GM23338 (cell line): ENCODE measurements around the gene GBX1. TPM values are rescaled to one million over a fixed set of nuclear protein-coding genes. Genes with fewer than 3 reads are reported as not detected.

Experiments
- ATAC-seq: fragments of 200-7000 bp; cut with Tn5 transposase; 3 replicates; pipeline ENCODE4 v1.9.1; 2020
- DNase-seq: peaks from one replicate; pipeline ENCODE4 v3.0.0-alpha.2; 2015; ENCODE audit warnings: low spot score
- H2AFZ ChIP-seq: fragments of 200-600 bp; sonication (generic); 2 replicates; pipeline ENCODE4 v1.8.0; 2016; ENCODE audit warnings: antibody characterized with exemption, mild to moderate bottlenecking, moderate library complexity
- H3F3A ChIP-seq: fragments of 200-600 bp; sonication (generic); replicated peaks from 2 replicates; pipeline ENCODE4 v1.8.0; 2017; ENCODE audit warnings: antibody characterized with exemption, mixed run types, low read depth
- H3K27ac ChIP-seq: fragments of 200-600 bp; sonication (generic); 2 replicates; pipeline ENCODE4 v1.6.1; 2016; ENCODE audit warnings: low read depth
- H3K27me3 ChIP-seq: fragments of 200-600 bp; sonication (generic); 2 replicates; pipeline ENCODE4 v1.8.0; 2016; ENCODE audit warnings: mild to moderate bottlenecking, mixed run types, moderate library complexity; ENCODE audit not compliant: insufficient read depth
- H3K36me3 ChIP-seq: fragments of 200-600 bp; sonication (generic); 2 replicates; pipeline ENCODE4 v1.8.0; 2016; ENCODE audit warnings: mild to moderate bottlenecking; ENCODE audit not compliant: insufficient read depth
- H3K4me1 ChIP-seq: fragments of 200-600 bp; sonication (generic); 2 replicates; pipeline ENCODE4 v1.8.0; 2016; ENCODE audit warnings: mild to moderate bottlenecking, moderate library complexity; ENCODE audit not compliant: insufficient read depth
- H3K4me2 ChIP-seq: fragments of 200-600 bp; sonication (generic); 2 replicates; pipeline ENCODE4 v1.7.1; 2017; ENCODE audit warnings: mixed run types
- H3K4me3 ChIP-seq: fragments of 200-600 bp; sonication (generic); 2 replicates; pipeline ENCODE4 v1.6.1; 2016; ENCODE audit warnings: mixed run types
- H3K79me2 ChIP-seq: fragments of 200-600 bp; sonication (generic); replicated peaks from 2 replicates; pipeline ENCODE4 v1.8.0; 2017; ENCODE audit warnings: mild to moderate bottlenecking; ENCODE audit not compliant: insufficient read depth
- H3K9me2 ChIP-seq: fragments of 200-600 bp; sonication (generic); 2 replicates; pipeline ENCODE4 v1.8.0; 2017; ENCODE audit not compliant: insufficient read depth
- H4K20me1 ChIP-seq: fragments of 200-600 bp; sonication (generic); replicated peaks from 2 replicates; pipeline ENCODE4 v1.8.0; 2017; ENCODE audit warnings: mild to moderate bottlenecking; ENCODE audit not compliant: insufficient read depth
- H3K27ac Mint-ChIP-seq: 2 replicates; pipeline ENCODE4 v1.8.0; 2020; ENCODE audit warnings: inconsistent platforms, mild to moderate bottlenecking, moderate library complexity, mixed read lengths
- H3K27me3 Mint-ChIP-seq: 3 replicates; pipeline ENCODE4 v1.8.0; 2022; ENCODE audit warnings: low read depth, mild to moderate bottlenecking, moderate library complexity, mixed read lengths, inconsistent platforms; ENCODE audit not compliant: insufficient read depth, poor library complexity
- H3K36me3 Mint-ChIP-seq: 3 replicates; pipeline ENCODE4 v1.8.0; 2021; ENCODE audit warnings: low read depth, mild to moderate bottlenecking, inconsistent platforms, moderate library complexity, mixed read lengths
- H3K4me1 Mint-ChIP-seq: 3 replicates; pipeline ENCODE4 v1.8.0; 2020; ENCODE audit warnings: mild to moderate bottlenecking, inconsistent platforms, mixed read lengths
- H3K4me3 Mint-ChIP-seq: 3 replicates; pipeline ENCODE4 v1.8.0; 2021; ENCODE audit warnings: moderate library complexity, mild to moderate bottlenecking, inconsistent platforms, mixed read lengths
- H3K9me3 Mint-ChIP-seq: 3 replicates; pipeline ENCODE4 v1.8.0; 2020; ENCODE audit warnings: moderate library complexity, mild to moderate bottlenecking, inconsistent platforms, mixed read lengths
- CREB1 ChIP-seq: fragments of 250-450 bp; sonication (Bioruptor Pico); IDR thresholded peaks from 2 replicates; pipeline ENCODE4 v1.5.0; 2020; ENCODE audit warnings: low read depth, mild to moderate bottlenecking, moderate library complexity
- CTCF ChIP-seq, 2 experiments: fragments of 200-600 bp in 1 of 2; sonication (generic) in 1 of 2; conservative IDR thresholded peaks; 2 replicates each; pipeline versions ENCODE4 v1.5.1 to v1.6.1; 2016 to 2017; ENCODE audit warnings: antibody characterized with exemption in 2 of 2, low read depth in 2 of 2, mild to moderate bottlenecking in 2 of 2, moderate library complexity in 1 of 2
- ETS1 ChIP-seq: IDR thresholded peaks from 2 replicates; pipeline ENCODE4 v1.6.1; 2016; ENCODE audit warnings: antibody characterized with exemption
- EZH2 ChIP-seq: fragments of 200-600 bp; sonication (generic); IDR thresholded peaks from one replicate; pipeline ENCODE4 v1.8.0; 2017; ENCODE audit warnings: antibody characterized with exemption, mild to moderate bottlenecking, low read depth; ENCODE audit not compliant: unreplicated experiment
- EZH2phosphoT487 ChIP-seq: fragments of 200-600 bp; sonication (generic); IDR thresholded peaks from one replicate; pipeline ENCODE4 v1.8.1; 2018; ENCODE audit warnings: antibody characterized with exemption; ENCODE audit not compliant: unreplicated experiment
- JUNB ChIP-seq: IDR thresholded peaks from one replicate; pipeline ENCODE4 v1.6.1; 2016; ENCODE audit warnings: antibody characterized with exemption; ENCODE audit not compliant: unreplicated experiment
- NANOG ChIP-seq: IDR thresholded peaks from 2 replicates; pipeline ENCODE4 v1.6.1; 2016; ENCODE audit warnings: antibody characterized with exemption, borderline replicate concordance
- POLR2AphosphoS5 ChIP-seq: IDR thresholded peaks from 2 replicates; pipeline ENCODE4 v1.6.1; 2016; ENCODE audit warnings: antibody characterized with exemption, low read depth
- STAT1 ChIP-seq: IDR thresholded peaks from one replicate; pipeline ENCODE4 v1.6.1; 2016; ENCODE audit warnings: antibody characterized with exemption; ENCODE audit not compliant: unreplicated experiment
- ZNF114 ChIP-seq: fragments of 250-450 bp; sonication (Bioruptor Pico); IDR thresholded peaks from 2 replicates; pipeline ENCODE4 v1.5.0; 2020; ENCODE audit warnings: mild to moderate bottlenecking, moderate library complexity
- ZNF331 ChIP-seq: fragments of 250-450 bp; sonication (Bioruptor Pico); IDR thresholded peaks from 2 replicates; pipeline ENCODE4 v1.5.0; 2020; ENCODE audit warnings: low read depth, mild to moderate bottlenecking, moderate library complexity
- ZNF462 ChIP-seq: fragments of 250-450 bp; sonication (Bioruptor Pico); IDR thresholded peaks from 2 replicates; pipeline ENCODE4 v1.5.0; 2020; ENCODE audit warnings: mild to moderate bottlenecking, moderate library complexity
- polyA plus RNA-seq: library from polyadenylated mRNA; unstranded; fragments of >200 nt; fragmentation: Nextera tagmentation; extraction: Ambion mirVana; gene quantifications from 2 replicates; pipeline ENCODE4 v1.2.1, GENCODE V29; 2016
- total RNA-seq: library from RNA; depleted of rRNA; stranded (reverse); fragments of >200 nt; shearing (Covaris generic); gene quantifications from 2 replicates; pipeline ENCODE4 v1.2.3, GENCODE V29; 2014

The GBX1 gene
- total and polyA plus RNA-seq, 2 experiments from 2014 or later, result 0.24 TPM; not detected in 1

DNA sequence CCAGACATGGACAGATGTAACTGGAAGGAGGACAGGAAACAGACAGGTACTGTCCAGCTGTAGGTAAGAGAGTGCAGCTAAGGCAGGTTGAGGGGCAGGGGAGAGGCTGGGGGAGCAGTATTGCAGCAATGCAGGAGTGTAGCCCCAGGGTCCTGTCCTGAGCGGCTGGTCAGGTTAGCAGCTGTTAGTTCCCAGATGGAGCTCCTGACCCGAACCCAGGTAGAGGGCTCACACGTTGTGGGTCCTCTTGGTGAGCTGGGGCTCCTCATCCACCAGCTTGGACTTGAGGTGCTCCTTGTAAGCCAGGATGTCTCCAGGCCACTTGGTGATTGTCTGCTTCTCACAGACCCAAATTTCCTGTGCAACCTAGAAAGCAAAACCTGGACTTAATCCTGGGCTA is 46.3 kb upstream of the GBX1 start:
- H3K36me3 Mint-ChIP-seq, result peaks cover 64% of the 10 kb centered on the region
- H4K20me1 ChIP-seq, result no peaks in the 10 kb centered on the region; the same call in 1 of the 2 replicates
- no peak overlapping the region for H3K27ac Mint-ChIP-seq

GRCh38 chr7:151212626-151213025 is 45.1 kb upstream of the GBX1 start:
- Mint-ChIP-seq H3K27me3 (peaks cover 13% of the 10 kb centered on the region), H3K4me3 (no peak overlapping the region), H3K27ac (no peak overlapping the region), H3K36me3 (peaks cover 52% of the 10 kb centered on the region), H3K4me1 (peaks cover 15% of the 10 kb centered on the region), H3K9me3 (no peaks in the 10 kb centered on the region)
- H3K79me2 ChIP-seq, result no peaks in the 10 kb centered on the region
- H4K20me1 ChIP-seq, result no peaks in the 10 kb centered on the region; the same call in 1 of the 2 replicates
- peaks cover 7% of the 10 kb centered on the region for H3K4me1 ChIP-seq
- DNase-seq (no peak), ATAC-seq (no peak)
- H3K27me3 ChIP-seq, result no peaks in the 10 kb centered on the region
- H3K4me2 ChIP-seq, result no peak overlapping the region
- H3K9me2 ChIP-seq, result no peaks in the 10 kb centered on the region
- H3F3A ChIP-seq, result no peaks in the 10 kb centered on the region
- no peak overlapping the region for H3K4me3 ChIP-seq
- H3K36me3 ChIP-seq, result peaks cover 26% of the 10 kb centered on the region
- H2AFZ ChIP-seq, result no peak overlapping the region
- no peak overlapping the region for H3K27ac ChIP-seq
- TF ChIP-seq CREB1 (CRISPR knock-in tag), result no peak
- TF ChIP-seq NANOG, result no peak
- no peak for TF ChIP-seq JUNB
- TF ChIP-seq STAT1, result no peak
- no peak for TF ChIP-seq ETS1
- no peak for TF ChIP-seq ZNF114
- TF ChIP-seq ZNF331 (CRISPR knock-in tag), result no peak
- TF ChIP-seq POLR2AphosphoS5, result no peak
- TF ChIP-seq EZH2phosphoT487, result no peak
- TF ChIP-seq EZH2, result no peak
- no peak for TF ChIP-seq ZNF462 (CRISPR knock-in tag)
- no peak for TF ChIP-seq CTCF (conservative IDR thresholded peaks at IDR 0.05; ENCODE audit: low read depth in 2 of 2)

More for the DNA sequence above, 46.3 kb upstream of the GBX1 start:
- Histone ChIP-seq H3K79me2 (no peaks in the 10 kb centered on the region), H3K27ac (no peak overlapping the region), H3F3A (no peaks in the 10 kb centered on the region), H2AFZ (no peak overlapping the region), H3K4me2 (no peak overlapping the region), H3K9me2 (no peaks in the 10 kb centered on the region), H3K36me3 (peaks cover 32% of the 10 kb centered on the region), H3K27me3 (no peaks in the 10 kb centered on the region), H3K4me3 (no peak overlapping the region), H3K4me1 (peaks cover 7% of the 10 kb centered on the region)
- DNase-seq (no peak), ATAC-seq (no peak)
- Mint-ChIP-seq H3K9me3 (no peaks in the 10 kb centered on the region), H3K4me3 (no peak overlapping the region), H3K27me3 (peaks cover 13% of the 10 kb centered on the region), H3K4me1 (peaks cover 15% of the 10 kb centered on the region)
- TF ChIP-seq STAT1 (no peak), ZNF114 (no peak), EZH2 (no peak)
